Measurements from ENCODE around the gene MAOA.

Gene MAOA

DNA sequence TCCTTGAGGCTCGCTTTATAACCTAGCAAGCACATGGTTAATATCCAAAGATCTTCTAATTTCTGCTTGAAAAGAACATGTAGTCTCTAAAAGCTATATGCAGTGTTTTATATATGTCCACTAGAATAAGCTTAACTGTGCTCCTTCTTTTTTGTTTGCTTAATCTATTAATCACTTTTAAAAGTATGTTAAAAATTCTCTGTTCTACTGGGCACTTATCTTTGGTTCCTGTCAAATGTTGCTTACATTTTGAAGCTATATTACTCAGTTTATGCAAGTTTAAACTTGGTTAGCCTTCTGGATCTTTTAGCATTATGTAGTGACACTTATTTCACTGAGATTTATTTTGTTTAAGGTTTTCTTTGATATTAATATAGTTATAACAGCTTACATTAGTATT, 32.5 kb downstream of the MAOA start:
- no peak overlapping the region for H3K27ac ChIP-seq (ENCODE audit: low read depth, low read length, severe bottlenecking)

DNA sequence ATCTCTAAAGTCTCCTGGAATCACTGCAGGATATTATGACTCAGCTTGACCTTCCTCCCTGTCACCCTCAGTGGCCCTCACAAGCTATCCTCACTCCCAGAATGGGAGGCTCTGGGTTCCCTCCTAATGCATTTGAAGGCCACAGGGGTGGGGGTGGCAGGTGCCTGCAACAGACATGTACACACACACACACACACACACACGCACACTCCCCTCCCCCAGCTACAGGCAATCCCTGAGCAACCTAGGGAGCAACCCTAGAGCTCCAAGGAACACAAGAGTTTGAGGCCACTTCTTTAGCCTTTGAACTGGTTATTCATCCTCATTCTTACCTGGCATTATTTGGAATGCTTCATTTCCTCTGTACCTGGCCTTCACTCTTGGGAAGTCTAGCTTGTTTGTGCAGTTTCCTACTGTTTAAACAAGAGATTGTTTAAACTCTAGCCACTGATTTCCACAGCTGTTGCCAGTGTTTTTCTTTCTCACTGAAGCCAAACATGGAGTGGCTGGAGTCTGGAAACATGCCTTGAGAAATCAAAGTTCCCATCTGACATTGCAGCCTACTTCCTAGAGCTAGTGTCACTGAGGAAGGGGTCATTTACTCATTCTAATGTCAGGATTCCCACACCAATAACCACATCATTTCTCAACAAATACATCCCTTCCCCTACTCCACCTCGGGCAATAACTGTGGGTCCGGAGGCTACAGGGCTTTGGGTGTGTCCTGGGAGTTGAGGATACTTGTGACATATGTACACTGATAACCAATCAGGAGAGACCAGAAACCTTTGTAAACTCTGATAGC, 37.7 kb downstream of the MAOA start:
- no peaks in the 10 kb centered on the region for H3K4me1 ChIP-seq (ENCODE audit: control insufficient read depth, insufficient read depth, low read length, poor library complexity, severe bottlenecking)
- no peaks in the 10 kb centered on the region for H3K36me3 ChIP-seq (ENCODE audit: control insufficient read depth, insufficient read depth, low read length)
- no peak overlapping the region for H3K4me3 ChIP-seq (ENCODE audit: extremely low read depth, insufficient read depth, low read length, poor library complexity, severe bottlenecking)
- no peaks in the 10 kb centered on the region for H3K9me3 ChIP-seq (ENCODE audit: control insufficient read depth, low read length)
- H3K27ac ChIP-seq (ENCODE audit: low read depth, low read length, severe bottlenecking) = no peak overlapping the region
- no CpG with 5 or more reads among the region's 3 CpGs for WGBS, 2 experiments (ENCODE audit: insufficient coverage in 2 of 2)

More for the DNA sequence above, 32.5 kb downstream of the MAOA start:
- WGBS, 2 experiments (ENCODE audit: insufficient coverage in 2 of 2) = no CpG with 5 or more reads among the region's 1 CpG
- no peaks in the 10 kb centered on the region for H3K9me3 ChIP-seq (ENCODE audit: control insufficient read depth, low read length)
- H3K4me3 ChIP-seq (ENCODE audit: extremely low read depth, insufficient read depth, low read length, poor library complexity, severe bottlenecking) = no peak overlapping the region
- H3K36me3 ChIP-seq (ENCODE audit: control insufficient read depth, insufficient read depth, low read length) = no peaks in the 10 kb centered on the region
- H3K4me1 ChIP-seq (ENCODE audit: control insufficient read depth, insufficient read depth, low read length, poor library complexity, severe bottlenecking) = no peaks in the 10 kb centered on the region

DNA sequence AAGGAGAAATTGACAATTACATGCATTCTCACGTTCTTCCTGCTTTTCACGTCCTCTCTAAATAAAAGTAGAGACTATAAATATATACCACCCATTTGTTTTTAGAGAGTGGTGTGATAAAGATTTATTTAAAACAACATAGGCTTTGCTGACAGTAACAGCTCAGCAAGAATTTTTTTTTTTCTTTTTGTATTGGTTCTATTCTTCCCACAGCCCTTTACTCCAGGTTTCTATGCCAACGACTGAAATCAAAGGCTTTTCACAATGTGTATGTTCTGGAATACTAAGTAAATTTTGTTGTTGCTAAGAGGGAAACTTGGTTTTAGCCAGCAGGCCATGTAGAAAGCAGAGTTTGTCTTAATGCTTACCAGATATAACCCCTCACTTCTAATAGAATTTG, 43.4 kb downstream of the MAOA start:
- H3K36me3 ChIP-seq (ENCODE audit: control insufficient read depth, insufficient read depth, low read length) = no peaks in the 10 kb centered on the region
- H3K4me3 ChIP-seq (ENCODE audit: extremely low read depth, insufficient read depth, low read length, poor library complexity, severe bottlenecking) = no peak overlapping the region
- no peak overlapping the region for H3K27ac ChIP-seq (ENCODE audit: low read depth, low read length, severe bottlenecking)
- peaks cover 10% of the 10 kb centered on the region for H3K4me1 ChIP-seq (ENCODE audit: control insufficient read depth, insufficient read depth, low read length, poor library complexity, severe bottlenecking)
- WGBS, 2 experiments (ENCODE audit: insufficient coverage in 2 of 2) = no CpG with 5 or more reads among the region's 3 CpGs
- H3K9me3 ChIP-seq (ENCODE audit: control insufficient read depth, low read length) = no peaks in the 10 kb centered on the region

DNA sequence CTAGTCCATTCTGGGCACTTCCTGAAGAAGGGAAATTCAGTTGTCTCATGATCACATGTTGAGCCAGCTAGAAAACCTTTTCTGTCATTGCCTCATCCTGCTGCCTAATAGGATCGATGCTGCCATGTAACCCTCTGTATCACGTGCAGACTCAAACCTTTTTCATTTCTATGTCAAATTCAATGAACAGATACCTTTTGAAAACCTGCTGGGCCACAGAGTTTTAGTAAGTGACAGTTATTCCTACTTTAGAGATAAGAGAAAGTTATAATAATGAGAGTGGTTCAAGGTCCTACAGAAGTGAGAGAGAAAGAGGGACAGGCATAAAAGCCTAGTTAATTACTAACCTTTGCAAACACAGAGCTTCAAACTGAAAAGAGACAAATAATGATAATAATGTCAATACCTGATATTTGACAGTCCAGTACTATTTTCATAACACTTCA, 46.0 kb downstream of the MAOA start:
- Histone ChIP-seq H3K4me1 (ENCODE audit: control insufficient read depth, insufficient read depth, low read length, poor library complexity, severe bottlenecking) (peaks cover 10% of the 10 kb centered on the region), H3K27ac (ENCODE audit: low read depth, low read length, severe bottlenecking) (no peak overlapping the region), H3K9me3 (ENCODE audit: control insufficient read depth, low read length) (no peaks in the 10 kb centered on the region), H3K4me3 (ENCODE audit: extremely low read depth, insufficient read depth, low read length, poor library complexity, severe bottlenecking) (no peak overlapping the region), H3K36me3 (ENCODE audit: control insufficient read depth, insufficient read depth, low read length) (no peaks in the 10 kb centered on the region)
- no CpG with 5 or more reads among the region's 2 CpGs for WGBS, 2 experiments (ENCODE audit: insufficient coverage in 2 of 2)

DNA sequence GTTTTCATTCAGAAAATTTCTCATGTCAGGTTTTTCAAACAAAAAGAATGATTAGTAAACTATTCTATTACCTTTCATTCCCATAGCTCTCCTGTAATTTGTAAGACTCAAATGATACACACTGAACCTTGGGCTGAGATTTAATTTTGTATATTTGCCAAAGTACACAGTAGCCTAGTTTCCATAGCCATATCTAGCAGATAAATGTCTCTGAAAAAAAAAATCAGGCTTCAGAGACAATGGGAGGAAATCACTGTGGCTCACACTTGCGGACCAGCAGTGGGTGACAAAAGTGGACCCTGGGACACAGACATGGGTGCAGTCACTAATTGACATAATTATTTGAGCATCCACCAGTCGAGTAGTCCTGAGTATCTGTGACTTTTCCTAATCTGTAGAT, 46.6 kb downstream of the MAOA start:
- H3K4me1 ChIP-seq (ENCODE audit: control insufficient read depth, insufficient read depth, low read length, poor library complexity, severe bottlenecking) = peaks cover 10% of the 10 kb centered on the region
- no peak overlapping the region for H3K27ac ChIP-seq (ENCODE audit: low read depth, low read length, severe bottlenecking)
- H3K36me3 ChIP-seq (ENCODE audit: control insufficient read depth, insufficient read depth, low read length) = no peaks in the 10 kb centered on the region
- no peak overlapping the region for H3K4me3 ChIP-seq (ENCODE audit: extremely low read depth, insufficient read depth, low read length, poor library complexity, severe bottlenecking)
- WGBS, 2 experiments (ENCODE audit: insufficient coverage in 2 of 2) = no CpG with 5 or more reads among the region's 2 CpGs
- no peaks in the 10 kb centered on the region for H3K9me3 ChIP-seq (ENCODE audit: control insufficient read depth, low read length)

DNA sequence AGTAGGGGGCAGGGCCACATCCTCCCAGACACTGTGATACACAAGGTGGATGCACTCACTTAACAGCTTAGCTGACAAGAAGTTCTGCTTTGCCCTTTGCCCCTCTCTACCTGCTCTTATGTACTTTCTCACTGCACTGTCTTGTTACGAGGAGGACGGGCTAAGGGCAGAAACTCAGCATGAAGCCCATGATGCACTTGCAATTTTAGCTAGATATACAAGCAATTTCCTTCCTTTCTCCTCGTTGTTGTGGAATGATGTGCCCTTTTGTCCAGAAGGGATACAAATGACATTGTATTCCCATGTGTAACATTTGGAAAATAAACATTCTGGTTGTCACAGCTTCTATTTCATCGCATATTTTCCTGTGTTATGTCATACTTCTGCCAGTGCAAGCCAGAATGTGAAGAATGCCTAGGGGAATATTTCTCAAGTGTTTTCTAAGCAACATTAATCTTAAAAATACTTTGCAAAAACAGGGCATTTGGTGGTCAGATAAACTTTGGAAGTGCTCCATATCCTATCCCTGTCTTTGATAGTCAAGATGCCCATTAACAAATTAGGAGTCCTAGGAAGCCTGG, 47.2 kb downstream of the MAOA start:
- no peak overlapping the region for H3K4me3 ChIP-seq (ENCODE audit: extremely low read depth, insufficient read depth, low read length, poor library complexity, severe bottlenecking)
- H3K27ac ChIP-seq (ENCODE audit: low read depth, low read length, severe bottlenecking) = peak overlapping the region; percentile 41
- H3K9me3 ChIP-seq (ENCODE audit: control insufficient read depth, low read length) = no peaks in the 10 kb centered on the region
- no CpG with 5 or more reads among the region's 4 CpGs for WGBS, 2 experiments (ENCODE audit: insufficient coverage in 2 of 2)
- peaks cover 10% of the 10 kb centered on the region for H3K4me1 ChIP-seq (ENCODE audit: control insufficient read depth, insufficient read depth, low read length, poor library complexity, severe bottlenecking)
- no peaks in the 10 kb centered on the region for H3K36me3 ChIP-seq (ENCODE audit: control insufficient read depth, insufficient read depth, low read length)

DNA sequence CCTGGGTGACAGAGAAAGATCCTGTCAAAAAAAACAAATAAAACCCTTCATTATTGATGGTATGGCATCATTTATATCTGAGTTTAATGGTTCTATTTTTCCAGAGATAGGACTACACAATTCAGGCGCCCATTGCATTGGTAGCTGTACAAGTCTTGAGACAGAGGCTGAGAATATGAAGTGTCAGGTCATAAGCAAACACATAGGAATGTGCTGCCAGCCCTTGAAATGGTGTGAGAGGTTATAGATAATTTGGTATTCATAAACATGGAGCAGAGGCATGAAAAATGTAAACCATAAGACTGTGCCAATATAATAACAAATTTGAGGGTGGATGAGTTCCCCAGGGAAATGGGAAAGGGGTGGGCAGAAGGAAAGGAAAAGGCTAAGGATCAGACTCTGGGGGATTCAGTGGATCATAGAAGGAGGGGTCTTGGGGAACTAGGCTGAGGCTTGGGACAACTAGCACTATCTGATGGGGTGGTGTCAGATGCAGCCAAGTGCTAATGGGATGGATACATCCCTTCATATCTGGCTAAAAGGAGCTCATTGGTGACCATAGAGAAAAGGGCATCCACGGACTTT, 50.8 kb downstream of the MAOA start:
- no peak overlapping the region for H3K27ac ChIP-seq (ENCODE audit: low read depth, low read length, severe bottlenecking)
- WGBS, 2 experiments (ENCODE audit: insufficient coverage in 2 of 2) = no CpG with 5 or more reads among the region's 2 CpGs
- H3K4me1 ChIP-seq (ENCODE audit: control insufficient read depth, insufficient read depth, low read length, poor library complexity, severe bottlenecking) = peaks cover 12% of the 10 kb centered on the region
- no peak overlapping the region for H3K4me3 ChIP-seq (ENCODE audit: extremely low read depth, insufficient read depth, low read length, poor library complexity, severe bottlenecking)
- no peaks in the 10 kb centered on the region for H3K9me3 ChIP-seq (ENCODE audit: control insufficient read depth, low read length)
- H3K36me3 ChIP-seq (ENCODE audit: control insufficient read depth, insufficient read depth, low read length) = no peaks in the 10 kb centered on the region

DNA sequence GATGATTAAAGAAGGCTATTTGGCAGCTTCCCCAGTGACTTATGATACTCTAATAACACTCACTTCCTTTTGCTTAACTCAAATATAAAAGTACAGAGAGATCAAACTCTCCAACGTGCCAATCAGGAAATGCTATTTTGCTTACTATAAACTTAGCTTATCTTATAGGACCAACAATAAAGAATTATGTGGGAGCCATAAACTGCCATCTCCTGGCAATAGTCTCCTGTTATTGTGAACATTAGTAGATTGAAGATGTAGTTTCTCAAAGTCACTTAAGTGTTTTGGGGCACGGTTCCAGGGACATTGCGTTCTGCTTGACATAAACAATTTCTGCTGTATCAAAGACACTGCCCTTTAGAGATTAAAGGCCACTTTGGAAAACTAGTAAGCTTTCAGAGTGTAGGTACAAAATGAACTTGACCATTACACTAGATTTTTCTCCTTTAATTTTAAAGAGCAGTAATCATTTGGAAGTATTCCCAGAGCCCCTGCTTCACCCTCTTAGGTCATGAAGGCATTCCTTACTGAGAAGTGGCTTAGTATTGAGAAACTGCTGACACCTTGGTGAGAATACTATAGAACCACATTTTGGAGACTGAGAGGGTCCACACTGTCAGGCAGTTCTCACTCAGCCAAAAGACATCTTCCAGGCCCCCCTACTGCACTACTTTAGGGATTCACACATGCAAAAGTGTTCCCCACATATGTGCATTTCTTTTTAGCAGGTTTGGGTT, 51.9 kb downstream of the MAOA start:
- Histone ChIP-seq H3K4me3 (ENCODE audit: extremely low read depth, insufficient read depth, low read length, poor library complexity, severe bottlenecking) (no peak overlapping the region), H3K27ac (ENCODE audit: low read depth, low read length, severe bottlenecking) (no peak overlapping the region), H3K9me3 (ENCODE audit: control insufficient read depth, low read length) (no peaks in the 10 kb centered on the region), H3K4me1 (ENCODE audit: control insufficient read depth, insufficient read depth, low read length, poor library complexity, severe bottlenecking) (peaks cover 6% of the 10 kb centered on the region), H3K36me3 (ENCODE audit: control insufficient read depth, insufficient read depth, low read length) (no peaks in the 10 kb centered on the region)
- WGBS, 2 experiments (ENCODE audit: insufficient coverage in 2 of 2) = 100% methylated on average over 2 of the region's 3 CpGs; no CpG with 5 or more reads in 1 of the 2 experiments

DNA sequence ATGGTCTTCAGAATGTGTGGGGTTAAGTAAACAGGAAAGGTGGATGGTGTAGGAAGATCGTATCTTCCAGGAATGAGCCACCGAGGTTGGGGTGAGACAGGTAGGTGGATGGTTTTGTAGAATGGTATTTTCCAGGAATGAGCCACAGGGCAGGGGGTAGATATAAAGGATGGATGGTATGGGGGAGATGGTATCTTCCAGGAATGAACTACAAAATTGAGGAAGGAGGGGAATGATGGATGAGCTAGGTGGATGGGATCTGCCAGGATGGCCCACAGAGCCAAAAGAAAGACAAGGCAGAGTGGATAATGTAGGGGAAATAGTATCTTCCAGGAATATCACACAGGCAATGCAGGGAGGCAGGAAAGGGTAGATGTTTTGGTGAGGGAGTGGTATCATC, 60.0 kb downstream of the MAOA start:
- H3K4me3 ChIP-seq (ENCODE audit: extremely low read depth, insufficient read depth, low read length, poor library complexity, severe bottlenecking) = no peak overlapping the region
- H3K27ac ChIP-seq (ENCODE audit: low read depth, low read length, severe bottlenecking) = no peak overlapping the region
- H3K4me1 ChIP-seq (ENCODE audit: control insufficient read depth, insufficient read depth, low read length, poor library complexity, severe bottlenecking) = no peaks in the 10 kb centered on the region
- no peaks in the 10 kb centered on the region for H3K36me3 ChIP-seq (ENCODE audit: control insufficient read depth, insufficient read depth, low read length)
- no peaks in the 10 kb centered on the region for H3K9me3 ChIP-seq (ENCODE audit: control insufficient read depth, low read length)
- 93 to 100% methylated on average over 2 of the region's 2 CpGs for WGBS, 2 experiments (ENCODE audit: insufficient coverage in 2 of 2)

DNA sequence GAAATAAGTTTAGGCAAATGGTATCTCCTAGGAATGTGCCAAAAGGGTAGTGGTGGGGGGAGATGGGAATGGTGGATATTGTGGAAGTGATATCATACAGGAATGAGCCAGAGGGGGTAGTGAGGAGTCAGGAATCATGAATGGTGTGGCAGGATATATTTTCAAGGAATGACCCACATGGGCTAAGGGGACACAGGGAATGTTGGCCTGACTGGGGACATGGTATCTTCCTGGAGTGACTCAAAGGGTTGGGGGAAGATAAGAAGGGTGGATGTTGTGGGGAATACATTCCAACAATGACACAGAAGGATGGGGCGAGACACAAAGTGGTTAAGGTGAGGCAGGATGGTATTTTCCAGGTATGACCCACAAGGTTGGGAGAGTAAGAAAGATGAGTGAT, 60.6 kb downstream of the MAOA start:
- Histone ChIP-seq H3K9me3 (ENCODE audit: control insufficient read depth, low read length) (no peaks in the 10 kb centered on the region), H3K36me3 (ENCODE audit: control insufficient read depth, insufficient read depth, low read length) (no peaks in the 10 kb centered on the region), H3K27ac (ENCODE audit: low read depth, low read length, severe bottlenecking) (no peak overlapping the region), H3K4me1 (ENCODE audit: control insufficient read depth, insufficient read depth, low read length, poor library complexity, severe bottlenecking) (no peaks in the 10 kb centered on the region), H3K4me3 (ENCODE audit: extremely low read depth, insufficient read depth, low read length, poor library complexity, severe bottlenecking) (no peak overlapping the region)
- WGBS, 2 experiments (ENCODE audit: insufficient coverage in 2 of 2) = 100% methylated on average over 1 of the region's 1 CpG
